ENCODE results near the gene MTHFD1.

DNA sequence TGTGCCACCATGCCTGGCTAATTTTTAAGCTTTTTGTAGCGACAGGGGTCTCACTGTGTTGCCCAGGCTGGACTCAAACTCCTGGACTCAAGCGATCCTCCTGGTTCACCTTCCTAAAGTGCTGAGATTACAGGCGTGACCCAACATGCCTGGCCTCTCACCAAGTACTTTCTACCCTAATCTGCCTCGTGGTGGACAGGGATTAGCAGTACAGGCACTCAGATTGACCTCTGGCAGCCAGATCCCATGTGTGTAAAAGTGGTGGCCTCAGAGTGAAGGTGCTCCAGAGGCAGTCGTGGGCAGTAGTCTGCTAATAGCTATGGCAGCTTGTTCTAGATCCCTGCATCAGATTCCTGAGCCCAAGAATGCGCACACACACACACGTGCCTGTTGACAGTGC, 30.9 kb downstream of the MTHFD1 start:
- TF ChIP-seq CTCF (conservative IDR thresholded peaks at IDR 0.05): no peak
- no peak for TF ChIP-seq ZFX (IDR thresholded peaks at IDR 0.05)
